Spleen (tissue), 7 donors: ENCODE measurements around the gene TTLL5.

Experiments used
- CTCF ChIP-seq, 11 experiments: fragments of 200-600 bp in 7 of 11; fragments of 450-650 bp in 4 of 11; sonication (generic) in 4 of 11; IDR thresholded peaks in 8 of 11; conservative IDR thresholded peaks in 3 of 11; 1 replicate in 7 of 11; 2 replicates in 4 of 11; pipeline versions ENCODE4 v1.4.0 to v1.8.0; 2016 to 2021; ENCODE audit warnings: antibody characterized with exemption in 11 of 11, inconsistent platforms in 4 of 11, mild to moderate bottlenecking in 1 of 11
- POLR2A ChIP-seq, 3 donors: fragments of 450-650 bp; IDR thresholded peaks; one replicate each; pipeline ENCODE4 v1.5.1; 2017; ENCODE audit warnings: antibody characterized with exemption in 3 of 3, mild to moderate bottlenecking in 1 of 3
- donor health status: DM: no; HTN: no; CAD: no; lungs with moderate emphysema.
- donor health status: DM: no; HTN: no; CAD: no.
- donor health status: DM: no; HTN: no; CAD: no.

- TF ChIP-seq POLR2A (IDR thresholded peaks at IDR 0.05), result no peak
- no peak for TF ChIP-seq CTCF (IDR thresholded peaks at IDR 0.05 in 8 of 11, conservative IDR thresholded peaks at IDR 0.05 in 3 of 11)
Observed at GRCh38 chr14:75904311-75904710, 243.3 kb downstream of the TTLL5 start.
